Neural crest cell (in vitro differentiated cells): ENCODE data around the gene MICU1. TPM values are rescaled to one million over a fixed set of nuclear protein-coding genes. Genes with fewer than 3 reads are reported as not detected.
"Not testable (repeated sequence)": the region's sequence is repeated elsewhere in the genome, so short reads cannot be mapped to it uniquely, and the experiment has no call there.

Experiments
- DNase-seq: peaks from one replicate; pipeline ENCODE4 v3.0.0; 2021; ENCODE audit warnings: low read depth, mixed read lengths, low spot score
- H3K27ac Mint-ChIP-seq: one replicate; pipeline ENCODE4 v1.8.0; 2021; ENCODE audit warnings: mild to moderate bottlenecking, mixed read lengths; ENCODE audit not compliant: unreplicated experiment
- H3K27me3 Mint-ChIP-seq: 2 replicates; pipeline ENCODE4 v1.8.0; 2021; ENCODE audit warnings: low read depth, mild to moderate bottlenecking, mixed read lengths
- H3K36me3 Mint-ChIP-seq: 2 replicates; pipeline ENCODE4 v1.8.0; 2021; ENCODE audit warnings: low read depth, mild to moderate bottlenecking, mixed read lengths
- H3K4me1 Mint-ChIP-seq: 2 replicates; pipeline ENCODE4 v1.8.0; 2021; ENCODE audit warnings: mixed read lengths
- H3K4me3 Mint-ChIP-seq: one replicate; pipeline ENCODE4 v1.8.0; 2021; ENCODE audit warnings: mild to moderate bottlenecking, mixed read lengths
- H3K9me3 Mint-ChIP-seq: 2 replicates; pipeline ENCODE4 v1.8.0; 2021; ENCODE audit warnings: mixed read lengths
- CTCF ChIP-seq: fragments of 200-600 bp; sonication (generic); conservative IDR thresholded peaks from 2 replicates; pipeline ENCODE4 v1.5.0; 2021; ENCODE audit warnings: antibody characterized with exemption, mild to moderate bottlenecking
- total RNA-seq: library from RNA; stranded (reverse); gene quantifications from 2 replicates; pipeline ENCODE4 v1.2.1, GENCODE V29; 2021

Gene MICU1
- total RNA-seq, 1 donor from 2014 or later, result 34.1 TPM

GRCh38 chr10:72414642-72415041 lies 211.2 kb downstream of the MICU1 start:
- no peaks in the 10 kb centered on the region for H3K27me3 Mint-ChIP-seq
- peaks cover 4% of the 10 kb centered on the region for H3K9me3 Mint-ChIP-seq
- H3K4me3 Mint-ChIP-seq, result no peak overlapping the region
- DNase-seq, result no peak
- peaks cover 17% of the 10 kb centered on the region for H3K36me3 Mint-ChIP-seq
- no peak for TF ChIP-seq CTCF
- peaks cover 4% of the 10 kb centered on the region for H3K4me1 Mint-ChIP-seq
- H3K27ac Mint-ChIP-seq, result no peak overlapping the region

GRCh38 chr10:72409167-72409566 lies 216.7 kb downstream of the MICU1 start:
- no peaks in the 10 kb centered on the region for H3K27me3 Mint-ChIP-seq
- no peak for DNase-seq
- peaks cover 4% of the 10 kb centered on the region for H3K9me3 Mint-ChIP-seq

GRCh38 chr10:72407927-72408600 lies 217.8 kb downstream of the MICU1 start:
- Mint-ChIP-seq H3K9me3 (peaks cover 4% of the 10 kb centered on the region), H3K4me1 (peaks cover 4% of the 10 kb centered on the region), H3K36me3 (peaks cover 8% of the 10 kb centered on the region), H3K27ac (no peak overlapping the region), H3K27me3 (no peaks in the 10 kb centered on the region), H3K4me3 (no peak overlapping the region)
- no peak for DNase-seq
- no peak for TF ChIP-seq CTCF

More at GRCh38 chr10:72409167-72409566, 216.7 kb downstream of the MICU1 start:
- no peak for TF ChIP-seq CTCF
- Mint-ChIP-seq H3K27ac (no peak overlapping the region), H3K36me3 (peaks cover 8% of the 10 kb centered on the region), H3K4me3 (no peak overlapping the region), H3K4me1 (peaks cover 4% of the 10 kb centered on the region)

GRCh38 chr10:72407471-72407870 lies 218.4 kb downstream of the MICU1 start:
- H3K36me3 Mint-ChIP-seq, result peaks cover 8% of the 10 kb centered on the region
- TF ChIP-seq CTCF, result no peak
- H3K4me3 Mint-ChIP-seq, result no peak overlapping the region
- no peaks in the 10 kb centered on the region for H3K27me3 Mint-ChIP-seq
- no peak for DNase-seq
- no peak overlapping the region for H3K27ac Mint-ChIP-seq
- peaks cover 4% of the 10 kb centered on the region for H3K9me3 Mint-ChIP-seq
- peaks cover 4% of the 10 kb centered on the region for H3K4me1 Mint-ChIP-seq

- H3K36me3 Mint-ChIP-seq, result peaks cover 32% of the 10 kb centered on the region
- not testable (repeated sequence) for H3K4me3 Mint-ChIP-seq, H3K9me3 Mint-ChIP-seq, H3K27ac Mint-ChIP-seq, H3K4me1 Mint-ChIP-seq, H3K27me3 Mint-ChIP-seq, DNase-seq
Observed at GRCh38 chr10:72395581-72395980, 230.3 kb downstream of the MICU1 start.

GRCh38 chr10:72392571-72392970 lies 233.3 kb downstream of the MICU1 start:
- H3K27me3 Mint-ChIP-seq, result no peaks in the 10 kb centered on the region
- peaks cover 3% of the 10 kb centered on the region for H3K9me3 Mint-ChIP-seq
- peaks cover 19% of the 10 kb centered on the region for H3K36me3 Mint-ChIP-seq
- peak overlapping the region; percentile 38 for H3K27ac Mint-ChIP-seq
- no peak overlapping the region for H3K4me3 Mint-ChIP-seq
- peaks cover 18% of the 10 kb centered on the region for H3K4me1 Mint-ChIP-seq
- TF ChIP-seq CTCF, result no peak
- DNase-seq, result no peak
